HUES48 (cell line): ENCODE data around the gene PAX1.

Source experiments
- H3K27ac ChIP-seq: one replicate; pipeline ENCODE4 v1.7.0; 2013; ENCODE audit warnings: low read depth, low read length, inconsistent platforms
- H3K27me3 ChIP-seq: 2 replicates; pipeline ENCODE4 v1.6.1; 2013; ENCODE audit warnings: mild to moderate bottlenecking, low read length; ENCODE audit not compliant: control insufficient read depth, insufficient read depth
- H3K36me3 ChIP-seq: 2 replicates; pipeline ENCODE4 v1.6.1; 2013; ENCODE audit warnings: low read length; ENCODE audit not compliant: control insufficient read depth, insufficient read depth
- H3K4me1 ChIP-seq: 2 replicates; pipeline ENCODE4 v1.6.1; 2013; ENCODE audit warnings: mild to moderate bottlenecking, low read length; ENCODE audit not compliant: control insufficient read depth, insufficient read depth
- H3K4me3 ChIP-seq: 2 replicates; pipeline ENCODE4 v1.5.1; 2013; ENCODE audit warnings: mild to moderate bottlenecking, low read depth, low read length
- H3K9ac ChIP-seq: 2 replicates; pipeline ENCODE4 v1.6.1; 2013; ENCODE audit warnings: mild to moderate bottlenecking, low read depth, low read length, moderate library complexity
- H3K9me3 ChIP-seq: 2 replicates; pipeline ENCODE4 v1.6.1; 2013; ENCODE audit warnings: low read length; ENCODE audit not compliant: control insufficient read depth, insufficient read depth

The PAX1 gene

DNA sequence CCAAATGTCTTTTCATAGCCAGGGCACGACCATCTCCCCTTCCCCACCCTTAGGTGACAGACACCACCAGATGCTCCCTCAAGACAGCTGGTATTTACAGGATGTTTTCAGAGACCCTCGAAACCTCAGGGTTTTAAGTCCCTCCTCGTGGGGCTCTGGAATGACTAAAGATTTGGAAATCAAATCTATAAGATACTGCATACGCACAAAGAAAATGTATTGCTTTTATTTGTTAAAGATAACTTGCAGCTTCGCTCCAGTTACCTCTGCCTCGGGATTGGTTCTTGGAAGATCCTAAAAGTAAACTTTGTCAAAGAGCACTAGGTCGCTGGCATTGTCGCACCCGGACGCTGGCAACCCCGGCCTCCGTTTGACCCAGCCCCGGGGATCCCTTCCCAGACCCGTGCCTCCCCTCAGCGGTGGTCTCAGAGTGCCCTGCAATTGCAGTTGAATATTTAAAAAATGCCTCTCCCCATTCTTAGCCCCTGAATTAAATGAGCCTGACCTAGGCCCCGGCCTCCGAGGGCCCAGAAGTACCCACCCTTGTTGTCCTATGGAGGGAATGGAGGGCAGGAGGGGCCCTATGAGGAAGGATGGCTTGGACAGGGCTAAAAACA is 7.1 kb downstream of the PAX1 start:
- no peak overlapping the region for H3K27ac ChIP-seq
- no peaks in the 10 kb centered on the region for H3K36me3 ChIP-seq
- H3K27me3 ChIP-seq = peaks cover 100% of the 10 kb centered on the region
- H3K9ac ChIP-seq = no peak overlapping the region
- H3K9me3 ChIP-seq = peaks cover 3% of the 10 kb centered on the region; the same call in 1 of the 2 replicates
- H3K4me1 ChIP-seq = peaks cover 30% of the 10 kb centered on the region
- no peak overlapping the region for H3K4me3 ChIP-seq

- H3K4me3 ChIP-seq = peak overlapping the region; percentile 52
- peaks cover 30% of the 10 kb centered on the region for H3K4me1 ChIP-seq
- H3K9me3 ChIP-seq = peaks cover 3% of the 10 kb centered on the region; the same call in 1 of the 2 replicates
- H3K36me3 ChIP-seq = no peaks in the 10 kb centered on the region
- no peak overlapping the region for H3K27ac ChIP-seq
- peaks cover 100% of the 10 kb centered on the region for H3K27me3 ChIP-seq
- H3K9ac ChIP-seq = no peak overlapping the region
Measured at GRCh38 chr20:21713470-21713869, 8.0 kb downstream of the PAX1 start.

DNA sequence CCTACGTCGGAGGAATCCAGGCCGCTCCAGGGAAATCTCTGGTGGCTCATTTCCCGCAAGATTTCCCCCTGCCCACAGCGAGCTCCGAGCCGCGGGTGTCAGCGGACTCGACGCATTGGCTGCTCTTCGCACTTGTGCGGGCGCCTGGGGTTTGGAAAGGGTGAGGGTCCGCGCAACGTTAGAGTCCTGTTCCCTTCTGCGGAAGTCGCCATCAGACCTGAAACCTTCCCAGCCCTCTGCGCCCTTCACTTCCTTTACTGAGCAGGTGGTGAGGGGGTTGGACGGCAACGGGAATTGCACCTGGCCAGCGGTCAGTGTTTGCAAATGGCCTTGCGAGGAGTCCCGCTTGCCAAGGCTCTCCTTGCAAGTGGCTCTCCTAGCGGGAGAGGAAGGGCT is 8.4 kb downstream of the PAX1 start:
- no peak overlapping the region for H3K9ac ChIP-seq
- H3K27me3 ChIP-seq = peaks cover 100% of the 10 kb centered on the region
- H3K9me3 ChIP-seq = peaks cover 3% of the 10 kb centered on the region; the same call in 1 of the 2 replicates
- peak overlapping the region; percentile 52 for H3K4me3 ChIP-seq
- no peaks in the 10 kb centered on the region for H3K36me3 ChIP-seq
- no peak overlapping the region for H3K27ac ChIP-seq
- H3K4me1 ChIP-seq = peaks cover 30% of the 10 kb centered on the region

DNA sequence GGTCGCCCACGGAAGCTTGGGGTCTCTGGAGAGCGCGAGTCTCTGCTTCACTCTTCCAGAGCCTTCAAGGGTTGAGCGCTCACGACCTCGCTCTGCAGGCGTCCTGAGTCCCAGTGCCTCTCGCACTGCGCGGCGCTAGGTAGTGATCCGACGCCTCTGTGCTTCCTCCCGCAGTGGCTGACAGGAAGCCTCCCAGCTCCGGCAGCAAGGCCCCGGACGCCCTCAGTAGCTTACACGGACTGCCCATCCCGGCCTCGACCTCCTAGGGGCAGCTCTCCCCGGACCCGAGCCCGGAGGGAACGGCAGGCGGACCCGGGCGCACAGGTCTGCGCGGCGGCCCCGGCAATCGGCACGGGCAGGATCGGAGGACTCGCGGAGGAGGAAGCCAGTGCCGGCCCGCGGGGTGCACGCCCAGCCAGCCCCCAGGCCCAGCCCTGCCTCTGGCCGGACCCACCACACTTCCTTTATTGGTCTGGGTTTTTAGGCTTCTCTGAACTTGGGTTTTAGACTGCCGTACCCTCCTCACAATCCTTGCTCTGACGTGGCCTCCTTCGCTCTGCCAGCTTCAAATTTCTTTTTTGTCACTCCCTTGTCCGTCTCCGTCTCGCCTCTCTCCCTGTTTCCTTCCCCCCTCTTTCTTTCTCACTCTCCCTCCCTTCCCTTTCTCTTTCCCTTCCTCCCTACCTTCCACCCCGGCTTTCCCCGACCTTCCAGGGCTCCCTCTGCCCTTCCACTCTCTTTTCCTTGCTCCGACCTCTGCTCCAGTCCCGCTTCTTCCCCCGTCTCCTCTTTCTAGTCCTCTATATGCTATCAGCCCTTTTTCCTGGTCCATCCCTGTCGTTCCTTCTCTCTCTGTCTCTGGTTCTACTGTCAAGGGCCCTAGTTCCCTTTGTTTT is 9.1 kb downstream of the PAX1 start:
- H3K9ac ChIP-seq = no peak overlapping the region
- H3K36me3 ChIP-seq = no peaks in the 10 kb centered on the region
- peaks cover 30% of the 10 kb centered on the region for H3K4me1 ChIP-seq
- H3K27ac ChIP-seq = no peak overlapping the region
- H3K9me3 ChIP-seq = peaks cover 2% of the 10 kb centered on the region; the same call in 1 of the 2 replicates
- peak overlapping the region; percentile 52 for H3K4me3 ChIP-seq
- H3K27me3 ChIP-seq = peaks cover 100% of the 10 kb centered on the region

DNA sequence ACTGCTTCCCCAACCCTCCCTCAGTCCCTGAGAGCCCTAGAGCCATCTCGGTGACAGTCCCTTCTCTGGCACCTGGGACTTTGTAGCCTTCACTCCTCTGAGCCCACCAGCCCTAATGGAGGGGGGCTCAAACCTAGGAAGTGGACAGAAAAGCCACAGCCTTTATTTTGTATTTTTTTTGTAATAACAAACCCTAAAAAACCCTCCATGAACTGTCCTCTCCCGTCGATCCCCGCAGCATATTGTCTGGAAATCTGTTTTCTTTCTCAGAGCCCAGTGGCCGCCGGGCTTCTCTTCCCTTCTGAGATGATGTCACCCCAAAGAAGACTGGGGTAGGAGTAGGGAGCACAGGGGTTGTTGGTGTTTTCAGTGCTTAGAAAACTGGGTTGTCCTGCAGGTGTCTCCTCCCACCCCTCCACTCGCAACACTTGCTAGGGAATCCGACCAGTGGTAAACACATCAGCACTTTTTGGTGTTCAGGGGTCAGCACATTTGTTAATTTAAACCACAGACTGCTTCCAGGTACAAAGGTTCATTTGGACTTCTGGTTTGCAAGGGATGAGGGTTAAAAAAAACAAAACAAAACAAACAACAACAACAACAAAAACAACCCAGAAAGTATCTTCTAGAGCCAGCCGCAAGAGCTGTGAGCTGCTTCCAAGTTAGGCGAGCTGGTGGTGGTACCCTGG is 9.9 kb downstream of the PAX1 start:
- H3K4me1 ChIP-seq = peaks cover 30% of the 10 kb centered on the region
- no peaks in the 10 kb centered on the region for H3K9me3 ChIP-seq
- peaks cover 92% of the 10 kb centered on the region for H3K27me3 ChIP-seq
- no peak overlapping the region for H3K27ac ChIP-seq
- H3K9ac ChIP-seq = no peak overlapping the region
- peak overlapping the region; percentile 52; the same call in 1 of the 2 replicates for H3K4me3 ChIP-seq
- H3K36me3 ChIP-seq = no peaks in the 10 kb centered on the region

- H3K9me3 ChIP-seq = no peaks in the 10 kb centered on the region
- no peak overlapping the region for H3K9ac ChIP-seq
- no peak overlapping the region for H3K4me3 ChIP-seq
- H3K27ac ChIP-seq = no peak overlapping the region
- peaks cover 48% of the 10 kb centered on the region for H3K27me3 ChIP-seq
- H3K36me3 ChIP-seq = no peaks in the 10 kb centered on the region
- peaks cover 16% of the 10 kb centered on the region for H3K4me1 ChIP-seq
Measured at GRCh38 chr20:21719592-21720214, 14.2 kb downstream of the PAX1 start.

DNA sequence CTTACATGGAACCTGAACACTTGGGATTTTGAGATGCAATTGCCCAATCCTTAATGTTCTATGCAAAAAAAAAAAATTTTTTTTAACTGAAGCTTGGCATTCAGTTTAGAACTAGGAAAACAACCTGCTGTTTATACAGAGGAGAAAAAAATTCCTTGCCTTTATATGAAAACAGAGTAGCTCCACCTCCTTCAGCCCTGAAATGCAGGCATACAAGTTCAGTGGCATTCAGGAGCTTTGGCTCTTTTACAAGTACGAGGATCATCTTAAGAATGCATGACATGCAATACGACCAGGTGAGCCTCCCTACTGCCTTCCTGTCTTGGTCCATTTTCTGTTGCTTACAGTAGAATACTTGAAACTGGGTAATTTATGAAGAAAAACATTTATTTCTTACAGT is 20.4 kb downstream of the PAX1 start:
- Histone ChIP-seq H3K9ac (no peak overlapping the region), H3K27me3 (no peaks in the 10 kb centered on the region), H3K9me3 (no peaks in the 10 kb centered on the region), H3K4me1 (peaks cover 10% of the 10 kb centered on the region), H3K4me3 (no peak overlapping the region), H3K27ac (no peak overlapping the region), H3K36me3 (no peaks in the 10 kb centered on the region)

DNA sequence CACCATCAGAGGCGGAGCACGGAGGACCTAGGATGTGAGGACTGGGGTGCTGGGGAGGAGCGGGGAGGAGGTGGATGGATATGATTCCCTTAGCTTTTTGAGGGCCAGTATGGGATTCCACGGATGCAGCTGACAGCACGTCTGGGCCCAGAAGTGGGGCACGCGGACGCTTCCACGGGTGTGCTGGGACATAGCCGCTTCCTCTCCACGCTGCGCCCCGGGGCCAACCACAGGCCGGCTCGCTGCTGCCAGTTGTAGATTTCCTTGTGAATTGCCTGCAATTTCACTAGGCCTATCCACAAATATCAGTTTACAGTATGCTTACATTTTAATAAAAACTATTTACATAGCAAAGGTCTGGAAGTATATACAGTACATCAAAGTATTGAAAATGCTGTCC is 23.9 kb downstream of the PAX1 start:
- Histone ChIP-seq H3K4me3 (no peak overlapping the region), H3K4me1 (peaks cover 10% of the 10 kb centered on the region), H3K27me3 (no peaks in the 10 kb centered on the region), H3K27ac (no peak overlapping the region), H3K36me3 (no peaks in the 10 kb centered on the region), H3K9ac (no peak overlapping the region), H3K9me3 (no peaks in the 10 kb centered on the region)

DNA sequence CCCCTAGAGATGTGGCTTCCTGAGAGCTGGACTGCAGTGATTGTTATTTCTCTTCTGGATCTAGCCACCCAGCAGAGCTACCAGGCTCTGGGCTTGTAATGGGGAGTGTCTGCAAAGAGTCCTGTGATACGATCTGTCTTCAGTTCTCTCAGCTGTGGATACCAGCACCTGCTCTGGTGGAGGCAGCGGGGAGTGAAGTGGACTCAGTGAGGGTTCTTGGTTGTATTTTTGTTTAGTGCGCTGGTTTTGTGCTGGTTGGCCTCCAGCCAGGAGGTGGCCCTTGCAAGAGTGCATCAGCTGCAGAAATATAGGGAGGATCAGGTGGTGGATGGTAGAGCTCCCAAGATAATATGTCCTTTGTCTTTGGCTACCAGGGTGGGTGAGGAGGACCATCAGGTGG is 33.7 kb downstream of the PAX1 start:
- Histone ChIP-seq H3K27me3 (no peaks in the 10 kb centered on the region), H3K9me3 (peaks cover 3% of the 10 kb centered on the region), H3K4me1 (no peaks in the 10 kb centered on the region), H3K36me3 (no peaks in the 10 kb centered on the region), H3K9ac (no peak overlapping the region), H3K27ac (no peak overlapping the region), H3K4me3 (no peak overlapping the region)

GRCh38 chr20:21739682-21740081 is 34.2 kb downstream of the PAX1 start:
- H3K27ac ChIP-seq = no peak overlapping the region
- H3K27me3 ChIP-seq = no peaks in the 10 kb centered on the region
- no peak overlapping the region for H3K4me3 ChIP-seq
- no peak overlapping the region for H3K9ac ChIP-seq
- peaks cover 3% of the 10 kb centered on the region for H3K9me3 ChIP-seq
- H3K4me1 ChIP-seq = no peaks in the 10 kb centered on the region
- no peaks in the 10 kb centered on the region for H3K36me3 ChIP-seq
